ENCODE data around the gene SCIN.
"Not testable (repeated sequence)": the region's sequence is repeated elsewhere in the genome, so short reads cannot be mapped to it uniquely, and the experiment has no call there.

SCIN gene

GRCh38 chr7:12688485-12689170 lies 118.1 kb downstream of the SCIN start:
- DNase-seq: not testable (repeated sequence)

- DNase-seq: no peak
These were observed 118.9 kb downstream of the SCIN start for GRCh38 chr7:12689451-12689850.

GRCh38 chr7:12690041-12690878 lies 119.7 kb downstream of the SCIN start:
- no peak for DNase-seq

DNA sequence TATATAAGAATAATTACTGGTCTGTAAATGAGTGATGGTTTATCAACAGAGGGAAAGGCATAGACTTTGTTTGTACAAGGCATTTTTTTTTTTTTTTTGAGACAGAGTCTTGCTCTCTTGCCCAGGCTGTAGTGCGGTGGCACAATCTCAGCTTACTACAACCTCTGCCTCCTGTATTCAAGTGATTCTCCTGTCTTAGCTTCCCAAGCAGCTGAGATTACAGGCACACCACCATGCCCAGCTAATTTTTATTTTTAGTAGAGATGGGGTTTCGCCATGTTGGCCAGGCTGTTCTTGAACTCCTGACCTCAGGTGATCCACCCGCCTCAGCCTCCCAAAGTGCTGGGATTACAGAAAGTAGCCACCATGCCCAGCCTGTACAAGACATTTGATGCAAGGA lies 120.9 kb downstream of the SCIN start:
- not testable (repeated sequence) for DNase-seq

GRCh38 chr7:12692035-12692434 lies 121.5 kb downstream of the SCIN start:
- no peak for DNase-seq

DNA sequence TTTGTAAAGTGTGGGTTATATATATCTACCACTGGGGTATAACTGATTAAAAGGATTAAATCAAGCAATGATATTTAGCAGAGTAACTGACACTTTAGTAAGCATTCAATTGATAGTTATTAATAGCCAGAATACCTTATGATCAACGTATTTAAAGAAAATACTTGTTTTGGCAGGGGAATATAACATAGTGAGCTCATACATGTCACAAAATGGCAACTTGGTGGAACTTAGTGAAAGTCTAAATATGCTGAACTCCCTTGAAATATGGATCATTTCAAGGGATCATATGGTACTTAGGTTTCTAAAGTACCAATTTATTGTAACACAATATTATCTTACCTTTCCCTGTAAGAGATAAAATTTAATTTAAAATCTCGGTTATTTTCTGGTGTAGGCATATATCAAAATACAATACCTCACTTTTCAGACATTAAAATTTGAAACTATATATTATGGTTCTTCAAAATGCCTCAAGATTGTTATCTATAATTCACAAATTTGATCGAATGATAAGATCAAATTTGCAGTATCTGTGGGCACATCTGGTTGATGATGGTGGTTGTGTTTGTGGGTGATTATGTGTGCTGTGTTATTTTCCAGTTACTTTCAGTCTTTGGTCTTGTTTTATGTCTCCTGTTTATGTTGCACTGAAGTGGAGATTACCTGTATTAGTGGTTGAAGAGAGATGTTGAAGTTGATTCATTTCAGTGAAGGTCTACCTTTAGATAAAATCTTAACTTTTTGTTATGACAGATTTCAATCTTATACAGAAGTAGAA lies 122.1 kb downstream of the SCIN start:
- DNase-seq: no peak

GRCh38 chr7:12694817-12695216 lies 124.3 kb downstream of the SCIN start:
- no peak for DNase-seq

- DNase-seq: no peak
These were observed 125.4 kb downstream of the SCIN start for GRCh38 chr7:12695965-12696364.

DNA sequence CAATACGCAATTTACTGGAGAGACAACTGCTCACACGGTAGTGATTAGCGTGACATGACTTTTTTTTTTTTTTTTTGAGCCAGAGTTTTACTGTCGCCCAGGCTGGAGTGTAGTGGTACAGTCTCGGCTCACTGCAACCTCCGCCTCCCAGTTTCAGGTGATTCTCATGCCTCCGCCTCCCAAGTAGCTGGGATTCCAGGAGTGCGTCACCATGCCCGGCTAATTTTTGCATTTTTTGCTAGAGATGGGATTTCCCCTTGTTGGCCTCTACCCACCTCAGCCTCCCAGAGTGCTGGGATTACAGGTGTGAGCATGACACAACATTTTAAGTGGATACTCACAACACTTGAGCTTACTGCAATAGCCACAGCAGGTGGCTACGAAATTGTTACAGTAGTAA lies 128.8 kb downstream of the SCIN start:
- DNase-seq: no peak

DNA sequence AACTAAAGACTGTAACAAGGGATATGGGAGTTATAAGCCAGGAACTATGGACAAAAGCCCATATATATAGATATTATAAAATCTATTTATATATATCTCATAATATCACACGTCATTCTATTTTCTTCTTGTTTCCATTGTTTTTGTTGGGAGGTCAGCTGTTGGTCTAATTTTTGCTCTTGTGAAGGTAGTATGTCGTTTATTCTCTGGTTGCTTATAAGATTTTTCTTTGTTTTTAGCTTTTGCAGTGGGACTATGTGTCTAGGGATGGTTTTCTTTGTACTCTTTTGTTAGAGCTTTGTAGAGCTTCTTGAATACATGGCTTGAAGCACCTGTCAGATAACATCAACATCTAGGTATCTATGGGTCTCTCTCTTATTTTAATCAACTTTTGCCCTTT lies 130.9 kb downstream of the SCIN start:
- no peak for DNase-seq

- no peak for DNase-seq
These were observed 133.4 kb downstream of the SCIN start for GRCh38 chr7:12703881-12704280.

GRCh38 chr7:12705878-12706277 lies 135.4 kb downstream of the SCIN start:
- DNase-seq: no peak

DNA sequence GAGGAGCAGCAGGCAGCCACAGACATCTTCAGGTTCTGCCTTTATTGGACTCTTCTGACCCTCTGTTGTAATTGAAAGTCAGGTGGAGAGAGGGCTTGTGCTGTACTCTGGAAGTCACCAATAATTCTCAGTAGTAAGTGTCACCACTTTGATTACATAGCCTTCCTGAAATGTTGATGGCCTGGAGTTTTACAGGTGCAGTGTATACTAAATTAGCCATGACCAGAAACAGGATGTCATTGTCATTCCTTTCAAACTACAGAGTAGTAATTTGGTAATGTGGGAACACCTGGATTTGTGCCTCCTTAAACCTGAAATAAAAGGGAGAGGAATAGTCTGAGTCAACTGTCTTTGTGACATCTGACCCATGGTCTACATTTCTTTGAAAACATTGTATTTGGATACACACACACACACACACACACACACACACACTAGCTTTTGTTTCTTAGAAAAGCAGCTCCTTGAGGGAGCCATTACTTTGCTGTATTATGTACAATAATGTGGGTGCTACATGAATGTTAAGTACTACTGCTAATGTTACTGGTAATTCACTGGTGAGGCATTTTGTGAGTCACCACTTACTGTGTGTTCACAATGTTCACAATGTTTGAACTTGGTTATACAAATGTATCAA lies 136.5 kb downstream of the SCIN start:
- no peak for DNase-seq

DNA sequence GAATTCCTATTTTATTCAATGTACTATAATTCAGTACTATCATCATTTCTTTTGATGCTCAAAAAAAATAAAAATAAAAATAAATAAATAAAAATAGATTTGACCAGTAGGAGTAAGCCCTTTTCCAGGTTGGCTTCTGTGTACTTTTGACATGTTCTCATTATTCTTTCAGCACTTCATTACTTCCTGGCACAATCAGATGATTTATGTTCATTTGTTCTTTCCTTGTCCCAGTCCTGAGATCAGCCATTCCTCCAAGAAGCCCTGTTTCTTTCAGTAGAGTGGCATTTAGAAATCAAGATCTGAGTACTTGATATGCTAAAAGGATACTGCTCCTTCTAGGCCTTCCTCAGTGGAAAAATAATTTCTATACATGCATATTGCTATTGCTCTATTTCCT lies 137.8 kb downstream of the SCIN start:
- DNase-seq: no peak

Measured in C1 segment of cervical spinal cord (tissue), 14 donors.